Neural cell (in vitro differentiated cells): ENCODE measurements around the gene DPP10. TPM values are rescaled to one million over a fixed set of nuclear protein-coding genes. Genes with fewer than 3 reads are reported as not detected.

ENCODE experiments used
- H2AFZ ChIP-seq: fragments of 200-600, 300-800 bp; sonication (generic), shearing (Covaris generic); 2 replicates; pipeline ENCODE4 v1.6.0; 2014; ENCODE audit warnings: low read depth, mild to moderate bottlenecking, antibody characterized with exemption, low read length, moderate library complexity
- H3F3A ChIP-seq: fragments of 200-600 bp; shearing (Covaris generic); 2 replicates; pipeline ENCODE4 v1.6.1; 2016; ENCODE audit warnings: mild to moderate bottlenecking, moderate library complexity, mixed read lengths, antibody characterized with exemption, low read length; ENCODE audit not compliant: insufficient read depth, poor library complexity, severe bottlenecking
- H3K27ac ChIP-seq: fragments of 200-600, 300-800 bp; sonication (generic), shearing (Covaris generic); 2 replicates; pipeline ENCODE4 v1.5.1; 2014; ENCODE audit warnings: mild to moderate bottlenecking, low read length, moderate library complexity
- H3K27me3 ChIP-seq: fragments of 300-800, 200-600 bp; sonication (generic), shearing (Covaris generic); 2 replicates; pipeline ENCODE4 v1.6.0; 2014; ENCODE audit warnings: mild to moderate bottlenecking, low read depth, low read length, moderate library complexity; ENCODE audit not compliant: insufficient read depth
- H3K36me3 ChIP-seq: fragments of 300-800, 200-600 bp; sonication (generic), shearing (Covaris generic); 2 replicates; pipeline ENCODE4 v1.5.1; 2014; ENCODE audit warnings: mild to moderate bottlenecking, antibody characterized with exemption, low read length, moderate library complexity; ENCODE audit not compliant: insufficient read depth
- H3K4me2 ChIP-seq: fragments of 300-800, 200-600 bp; sonication (generic), shearing (Covaris generic); 2 replicates; pipeline ENCODE4 v1.6.0; 2014; ENCODE audit warnings: mild to moderate bottlenecking, low read length
- H3K4me3 ChIP-seq: fragments of 300-800, 200-600 bp; sonication (generic), shearing (Covaris generic); 2 replicates; pipeline ENCODE4 v1.5.1; 2014; ENCODE audit warnings: mild to moderate bottlenecking, low read length, moderate library complexity
- H3K79me2 ChIP-seq: fragments of 200-600 bp; shearing (Covaris generic); replicated peaks from 2 replicates; pipeline ENCODE4 v1.6.0; 2014; ENCODE audit warnings: mild to moderate bottlenecking, low read length, moderate library complexity; ENCODE audit not compliant: insufficient read depth
- H3K9ac ChIP-seq: fragments of 300-800, 200-600 bp; sonication (generic), shearing (Covaris generic); 2 replicates; pipeline ENCODE4 v1.6.1; 2016; ENCODE audit warnings: mild to moderate bottlenecking, low read length, mixed read lengths
- H3K9me2 ChIP-seq: fragments of 200-600 bp; shearing (Covaris generic); 2 replicates; pipeline ENCODE4 v1.6.1; 2016; ENCODE audit warnings: mild to moderate bottlenecking, low read length, mixed read lengths; ENCODE audit not compliant: insufficient read depth
- H3K9me3 ChIP-seq: fragments of 200-600, 300-800 bp; sonication (generic), shearing (Covaris generic); 2 replicates; pipeline ENCODE4 v1.6.1; 2016; ENCODE audit warnings: mild to moderate bottlenecking, mixed run types, low read length, moderate library complexity, mixed read lengths
- H4K20me1 ChIP-seq: fragments of 200-600 bp; shearing (Covaris generic); 2 replicates; pipeline ENCODE4 v1.6.1; 2016; ENCODE audit warnings: mild to moderate bottlenecking, mixed run types; ENCODE audit not compliant: insufficient read depth
- CTCF ChIP-seq: fragments of 450-650 bp; IDR thresholded peaks from 2 replicates; pipeline ENCODE4 v1.5.1; 2014; ENCODE audit warnings: antibody characterized with exemption, mild to moderate bottlenecking, moderate library complexity; ENCODE audit not compliant: poor library complexity, severe bottlenecking
- EP300 ChIP-seq: fragments of 450-650 bp; conservative IDR thresholded peaks from 2 replicates; pipeline ENCODE4 v1.6.1; 2014; ENCODE audit warnings: antibody characterized with exemption, mild to moderate bottlenecking, moderate library complexity; ENCODE audit not compliant: poor library complexity, severe bottlenecking
- EZH2 ChIP-seq: fragments of 200-600, 300-800 bp; shearing (Covaris generic), sonication (generic); IDR thresholded peaks from 2 replicates; pipeline ENCODE4 v1.6.1; 2014; ENCODE audit warnings: antibody characterized with exemption, low read length, borderline replicate concordance, mild to moderate bottlenecking; ENCODE audit not compliant: insufficient read depth, poor library complexity, severe bottlenecking
- MXI1 ChIP-seq: fragments of 450-650 bp; conservative IDR thresholded peaks from 2 replicates; pipeline ENCODE4 v1.6.1; 2014; ENCODE audit warnings: antibody characterized with exemption, mild to moderate bottlenecking; ENCODE audit not compliant: poor library complexity, severe bottlenecking
- POLR2AphosphoS5 ChIP-seq: IDR thresholded peaks from 2 replicates; pipeline ENCODE4 v1.6.1; 2012
- RAD21 ChIP-seq: fragments of 450-650 bp; conservative IDR thresholded peaks from 2 replicates; pipeline ENCODE4 v1.6.1; 2014; ENCODE audit warnings: antibody characterized with exemption, mild to moderate bottlenecking, moderate library complexity
- REST ChIP-seq: IDR thresholded peaks from 2 replicates; pipeline ENCODE4 v1.6.1; 2012; ENCODE audit warnings: borderline replicate concordance
- SMC3 ChIP-seq: fragments of 450-650 bp; conservative IDR thresholded peaks from 2 replicates; pipeline ENCODE4 v1.6.1; 2014; ENCODE audit warnings: antibody characterized with exemption, mild to moderate bottlenecking, moderate library complexity; ENCODE audit not compliant: poor library complexity
- TAF1 ChIP-seq: IDR thresholded peaks from 2 replicates; pipeline ENCODE4 v1.6.1; 2012; ENCODE audit warnings: low read depth
- polyA plus RNA-seq: library from polyadenylated mRNA; depleted of rRNA; stranded (reverse); fragments of >200 nt; gene quantifications from 2 replicates; pipeline ENCODE4 v1.2.3, GENCODE V29; 2014

DPP10 gene
- polyA plus RNA-seq, 1 donor from 2014 or later: 13.9 TPM

- Histone ChIP-seq H3K4me3 (no peak overlapping the region), H3K9me3 (no peaks in the 10 kb centered on the region), H3K27me3 (no peaks in the 10 kb centered on the region), H3K27ac (no peak overlapping the region), H4K20me1 (no peaks in the 10 kb centered on the region), H3K79me2 (no peaks in the 10 kb centered on the region), H3K9me2 (no peaks in the 10 kb centered on the region), H3K4me2 (no peak overlapping the region), H3K9ac (no peak overlapping the region), H2AFZ (no peak overlapping the region), H3F3A (no peaks in the 10 kb centered on the region), H3K36me3 (no peaks in the 10 kb centered on the region)
- no peak for TF ChIP-seq EZH2
- TF ChIP-seq MXI1: no peak
Observed at GRCh38 chr2:115386465-115386864, 944.0 kb downstream of the DPP10 start.

- no peak overlapping the region for H2AFZ ChIP-seq
- no peaks in the 10 kb centered on the region for H3K9me3 ChIP-seq
- H4K20me1 ChIP-seq: no peaks in the 10 kb centered on the region
- TF ChIP-seq CTCF: no peak
- TF ChIP-seq EZH2: no peak
- no peak for TF ChIP-seq REST
- TF ChIP-seq MXI1: no peak
- TF ChIP-seq POLR2AphosphoS5: no peak
- no peak for TF ChIP-seq TAF1
- TF ChIP-seq RAD21: no peak
- no peak for TF ChIP-seq SMC3
- TF ChIP-seq EP300: no peak
- no peak overlapping the region for H3K27ac ChIP-seq
- H3K79me2 ChIP-seq: no peaks in the 10 kb centered on the region
- no peak overlapping the region for H3K9ac ChIP-seq
- no peaks in the 10 kb centered on the region for H3K36me3 ChIP-seq
- H3K4me3 ChIP-seq: no peak overlapping the region
- H3F3A ChIP-seq: no peaks in the 10 kb centered on the region
- no peaks in the 10 kb centered on the region for H3K9me2 ChIP-seq
- no peak overlapping the region for H3K4me2 ChIP-seq
- H3K27me3 ChIP-seq: no peaks in the 10 kb centered on the region
Observed at GRCh38 chr2:115389024-115389423, 946.6 kb downstream of the DPP10 start.
